GM19438 (cell line): ENCODE measurements around the gene SAP30L.

Experiments used
- ATAC-seq: cut with Tn5 transposase; IDR thresholded peaks from one replicate; pipeline ENCODE4 v1.9.1; 2021; ENCODE audit warnings: low read depth; ENCODE audit not compliant: unreplicated experiment

Gene SAP30L

GRCh38 chr5:154418344-154418820 lies 27.4 kb upstream of the SAP30L start:
- ATAC-seq, result no peak

DNA sequence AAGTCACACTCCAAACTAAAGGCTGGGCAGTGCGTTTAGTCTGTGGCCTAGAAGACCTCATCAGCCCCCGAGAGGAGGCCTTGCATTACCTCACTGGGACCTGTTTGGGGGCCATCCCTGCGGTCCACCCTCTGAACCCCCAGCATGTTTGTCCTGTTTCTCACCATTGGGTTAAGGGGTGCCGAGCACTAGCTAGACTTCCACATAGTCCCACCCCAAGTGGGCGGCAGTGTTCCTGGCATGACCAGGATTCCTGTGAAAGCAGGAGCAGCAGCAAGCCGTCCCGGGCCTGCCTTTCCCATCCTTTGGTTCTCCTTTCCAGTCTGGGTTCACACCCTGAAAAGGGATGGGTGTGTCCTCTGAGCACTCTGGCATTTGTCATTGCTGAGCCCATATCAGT lies 26.6 kb upstream of the SAP30L start:
- no peak for ATAC-seq

GRCh38 chr5:154421868-154422267 lies 23.9 kb upstream of the SAP30L start:
- no peak for ATAC-seq

DNA sequence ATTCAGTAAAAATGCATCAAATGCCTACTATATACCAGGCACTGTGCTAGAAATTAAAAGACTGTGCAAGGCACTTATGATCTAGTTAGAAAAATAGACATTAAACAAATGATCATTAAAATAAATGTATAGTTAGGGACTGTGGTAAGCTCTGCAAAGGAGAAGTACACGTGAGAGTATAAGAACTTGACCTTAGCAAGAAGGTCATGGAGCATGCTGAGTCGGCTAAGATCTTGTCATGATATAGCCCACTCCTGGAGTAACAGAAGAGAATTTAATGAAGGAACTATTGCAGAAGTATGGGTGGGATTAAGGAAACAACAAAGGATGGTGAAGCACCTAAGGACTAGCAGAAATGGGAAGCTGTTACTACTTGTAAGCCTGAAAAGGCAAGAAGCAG lies 23.5 kb upstream of the SAP30L start:
- ATAC-seq, result no peak

- ATAC-seq, result no peak
Observed at GRCh38 chr5:154428208-154428607, 17.6 kb upstream of the SAP30L start.

GRCh38 chr5:154429341-154429740 lies 16.5 kb upstream of the SAP30L start:
- no peak for ATAC-seq

DNA sequence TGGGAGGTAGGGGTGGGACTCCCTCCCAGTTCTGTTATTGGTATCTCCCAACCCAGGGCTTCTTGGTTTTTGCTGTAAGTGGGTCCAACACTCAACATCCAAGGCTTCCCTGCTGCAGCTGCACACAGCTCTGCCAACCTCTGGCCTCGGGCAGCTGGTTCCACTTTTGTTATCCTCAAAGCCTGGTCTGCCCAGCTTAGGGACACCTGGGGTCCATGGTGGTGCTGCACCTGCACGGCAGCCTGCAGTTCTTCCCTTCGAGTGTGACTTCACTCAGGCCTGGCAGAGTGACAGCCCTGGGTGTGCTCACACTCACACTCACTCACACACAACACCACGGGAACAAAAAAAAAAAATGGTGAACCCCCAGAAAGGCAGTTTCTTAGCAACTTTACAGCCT lies 15.3 kb upstream of the SAP30L start:
- no peak for ATAC-seq

DNA sequence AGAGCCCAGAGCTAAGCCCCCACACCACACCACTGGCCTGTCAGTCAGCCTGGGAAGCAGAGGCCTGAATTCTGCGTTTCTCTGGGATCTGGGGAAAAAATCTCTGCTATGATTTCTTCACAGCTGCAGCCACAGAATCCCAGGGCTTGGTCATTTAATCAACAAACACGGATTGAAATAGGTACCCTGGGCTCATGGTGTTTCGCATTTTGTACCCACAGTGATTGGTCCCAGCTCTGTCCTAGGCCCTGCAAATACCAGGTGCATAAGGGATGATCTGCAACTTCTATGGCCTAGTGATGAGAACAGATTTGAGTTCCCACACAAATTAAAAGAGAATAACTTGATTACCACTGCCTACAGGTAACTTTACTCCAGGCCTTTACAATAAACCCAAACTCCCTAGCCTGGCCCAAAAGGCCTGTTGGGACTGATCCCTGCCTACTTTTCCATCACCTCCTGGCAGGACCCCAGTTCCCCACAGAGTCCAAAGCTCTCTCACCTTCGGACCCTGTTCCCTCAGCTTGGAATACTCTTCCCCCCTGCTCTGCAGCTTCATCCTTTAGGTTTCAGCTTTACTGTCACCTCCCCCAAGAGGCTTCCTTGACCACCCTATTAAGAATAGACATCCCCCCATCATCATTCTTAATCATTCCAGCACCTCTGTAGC lies 14.7 kb upstream of the SAP30L start:
- ATAC-seq, result no peak

DNA sequence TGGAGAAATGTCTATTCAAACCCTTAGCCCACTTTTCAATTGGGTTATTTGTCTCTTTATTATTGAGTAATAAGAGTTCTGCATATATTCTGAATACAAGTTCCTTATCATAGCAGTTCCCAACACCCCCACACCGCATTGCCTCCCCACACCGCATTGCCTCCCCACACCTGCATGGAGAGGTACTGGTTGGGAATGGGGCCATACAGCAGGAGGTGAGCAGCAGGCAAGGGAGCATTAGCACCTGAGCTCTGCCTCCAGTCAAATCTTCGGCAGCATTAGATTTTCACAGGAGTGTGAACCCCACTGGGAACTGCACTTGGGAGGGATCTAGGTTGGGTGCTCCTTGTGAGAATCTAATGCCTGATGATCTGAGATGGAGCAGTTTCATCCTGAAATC lies 10.6 kb upstream of the SAP30L start:
- no peak for ATAC-seq

GRCh38 chr5:154437281-154437965 lies 8.4 kb upstream of the SAP30L start:
- ATAC-seq, result no peak

DNA sequence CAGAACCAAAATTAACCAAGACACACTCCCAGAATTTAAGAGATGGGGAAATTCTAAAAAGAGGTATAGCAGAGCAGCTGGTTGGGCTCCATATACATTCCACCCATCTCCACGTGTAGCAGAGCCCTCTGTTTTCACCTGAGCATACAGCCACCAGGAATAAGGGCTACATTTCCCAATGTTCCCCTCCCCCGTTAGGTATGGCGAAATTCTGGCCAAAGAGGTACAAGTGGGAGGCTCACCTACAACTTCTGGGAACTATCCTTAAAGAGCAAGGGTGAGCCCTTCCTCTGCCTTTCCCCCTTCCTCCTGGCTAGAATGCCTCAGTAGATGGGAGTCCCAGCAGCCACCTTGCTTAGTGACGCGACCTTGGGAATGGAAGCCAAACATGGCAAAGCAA lies 5.3 kb upstream of the SAP30L start:
- no peak for ATAC-seq

DNA sequence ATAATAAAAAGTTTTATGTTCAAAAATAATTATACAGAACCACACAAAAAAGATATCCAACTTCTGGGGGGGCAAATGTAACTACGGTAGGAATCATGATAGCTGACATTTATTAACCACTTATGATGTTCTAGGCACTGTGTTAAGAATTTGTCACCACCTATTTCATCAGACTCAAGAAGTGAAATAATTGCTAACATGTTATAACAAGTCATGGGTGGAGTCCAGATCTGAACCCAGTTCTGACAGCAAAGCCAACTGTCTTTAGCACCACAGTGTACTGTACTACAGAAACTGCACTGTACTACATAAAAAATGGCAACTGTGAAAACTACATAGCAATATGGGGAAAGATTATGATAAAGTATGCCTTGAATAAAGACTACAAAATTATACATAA lies 3.0 kb upstream of the SAP30L start:
- no peak for ATAC-seq

DNA sequence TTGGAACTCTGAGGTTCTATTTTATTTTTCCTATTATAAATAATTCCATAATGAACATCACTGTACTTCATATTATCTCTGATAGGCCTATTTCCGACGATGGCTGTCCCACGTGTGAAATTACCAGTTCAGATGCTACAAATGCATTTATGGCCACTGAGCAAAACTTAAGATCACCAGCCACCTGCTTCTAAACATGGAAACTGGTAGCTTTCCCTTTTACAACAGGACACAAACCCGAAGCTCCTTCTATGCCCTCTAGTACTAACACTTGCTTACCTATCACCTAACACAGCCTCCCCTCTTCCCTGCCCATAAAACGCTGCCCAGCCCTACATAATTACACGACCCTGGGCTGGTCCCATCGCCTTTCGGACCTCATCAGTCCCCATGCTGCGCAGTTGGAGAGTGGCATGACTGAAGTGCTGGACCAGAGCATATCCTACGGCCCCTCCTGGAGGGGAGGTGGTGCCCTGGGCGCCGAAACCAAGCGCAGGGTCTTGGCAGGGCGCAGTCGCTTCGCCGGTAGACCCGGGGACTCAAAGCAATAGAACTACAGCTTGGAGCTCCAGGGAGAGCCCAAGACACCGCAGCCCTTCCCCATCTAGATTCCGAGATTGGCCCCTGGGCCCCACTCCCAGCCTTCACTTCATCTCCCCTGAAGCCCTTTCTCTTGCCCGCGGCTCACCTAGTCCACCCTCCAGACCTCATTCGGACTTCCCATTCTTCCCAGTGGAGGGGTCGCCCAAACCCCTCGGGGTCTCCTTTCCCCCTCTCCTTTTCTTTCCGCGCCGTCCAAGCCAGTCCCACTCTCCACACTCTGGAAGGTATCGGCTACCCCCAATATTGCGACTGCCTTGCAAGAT lies 1.0 kb upstream of the SAP30L start:
- ATAC-seq, result peak; percentile 3

DNA sequence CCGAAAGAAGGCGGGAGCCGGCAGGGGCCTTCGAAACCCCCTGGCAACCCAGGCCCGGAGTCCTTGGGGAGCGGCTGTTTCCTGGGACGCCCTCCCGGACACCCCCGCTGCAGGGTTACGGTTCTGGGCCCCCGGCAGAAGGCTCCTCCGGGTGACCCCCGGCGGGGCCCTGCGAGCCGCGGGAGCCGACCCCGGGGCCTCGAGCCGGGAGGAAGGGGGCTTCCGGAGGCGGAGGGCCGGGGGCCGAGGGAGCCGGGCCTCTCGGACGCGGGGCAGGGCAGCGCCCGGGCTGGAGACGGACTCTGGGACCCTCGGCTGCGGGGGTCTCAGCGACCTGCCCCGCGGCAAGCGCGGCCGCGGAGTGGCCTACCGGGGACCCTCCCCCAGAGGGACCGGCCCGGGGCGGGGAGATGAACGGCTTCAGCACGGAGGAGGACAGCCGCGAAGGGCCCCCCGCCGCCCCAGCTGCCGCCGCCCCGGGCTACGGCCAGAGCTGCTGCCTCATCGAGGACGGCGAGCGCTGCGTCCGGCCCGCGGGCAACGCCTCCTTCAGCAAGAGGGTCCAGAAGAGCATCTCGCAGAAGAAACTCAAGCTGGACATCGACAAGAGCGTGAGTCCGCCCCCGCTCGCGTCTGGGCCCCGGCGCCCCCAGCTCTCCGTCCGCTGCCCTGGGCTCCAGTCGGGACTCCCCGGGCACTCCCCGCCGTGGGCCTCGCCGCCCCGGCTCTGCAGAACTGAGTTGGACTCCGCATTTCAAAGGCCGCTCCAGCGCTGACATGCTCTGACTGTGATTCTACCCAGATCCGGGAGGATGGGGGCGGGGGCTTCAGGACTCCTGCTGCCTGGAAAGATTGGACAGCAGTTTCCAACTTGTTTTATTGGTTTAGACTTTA lies 645 bp downstream of the SAP30L start:
- peak; percentile 20 for ATAC-seq

DNA sequence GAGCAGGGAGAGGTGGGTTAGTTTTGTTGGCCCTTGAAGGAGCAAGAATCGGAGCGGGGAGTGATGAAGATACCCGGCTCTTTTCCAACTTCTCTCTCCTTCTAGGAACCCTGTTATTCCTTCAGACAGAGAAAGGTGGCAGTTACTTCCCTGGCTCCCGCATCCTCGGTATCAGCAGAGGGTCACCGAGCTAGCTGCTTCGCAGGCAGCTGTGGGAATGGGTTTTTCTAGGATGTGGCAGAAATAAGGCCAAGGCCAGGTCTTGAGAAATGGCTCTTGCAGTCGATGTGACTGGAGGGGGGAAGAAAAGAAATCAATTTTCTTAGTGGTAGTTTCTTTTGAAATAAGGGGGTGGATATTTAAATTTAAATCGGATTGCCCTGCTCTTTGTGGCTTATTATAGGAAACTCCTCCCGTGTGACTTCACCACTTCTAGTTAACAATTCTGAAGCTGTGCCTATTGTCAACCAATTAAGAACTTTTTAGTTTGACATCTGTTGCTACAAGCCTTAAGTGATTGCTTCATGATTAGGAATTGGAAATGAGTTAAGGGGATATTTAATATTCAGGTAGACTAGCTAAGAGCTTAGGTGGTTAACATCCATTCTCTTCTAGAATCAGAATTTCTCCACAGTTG lies 1.4 kb downstream of the SAP30L start:
- ATAC-seq, result no peak

DNA sequence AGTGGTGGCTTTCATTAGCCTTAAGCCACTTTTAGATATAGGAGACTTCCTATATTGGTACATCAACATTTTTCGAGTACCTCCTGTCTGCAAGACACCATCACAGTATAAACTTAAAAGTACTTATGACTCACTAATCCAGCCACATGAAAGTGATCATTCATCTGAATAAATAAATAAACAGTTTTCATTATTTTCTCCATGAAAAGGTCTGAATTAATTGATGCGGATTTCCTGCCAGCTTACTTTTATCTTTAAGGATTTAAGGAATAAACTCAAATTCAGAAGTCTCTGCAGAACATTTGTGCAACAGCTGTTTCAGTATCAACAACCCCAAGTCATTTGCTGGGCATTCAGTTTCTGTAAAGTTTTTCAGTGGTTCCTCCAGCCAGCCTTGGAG lies 4.0 kb downstream of the SAP30L start:
- no peak for ATAC-seq

GRCh38 chr5:154451957-154452356 lies 6.2 kb downstream of the SAP30L start:
- ATAC-seq, result no peak

GRCh38 chr5:154455585-154455984 lies 9.8 kb downstream of the SAP30L start:
- ATAC-seq, result no peak

- ATAC-seq, result no peak
Observed at GRCh38 chr5:154456540-154456939, 10.7 kb downstream of the SAP30L start.

DNA sequence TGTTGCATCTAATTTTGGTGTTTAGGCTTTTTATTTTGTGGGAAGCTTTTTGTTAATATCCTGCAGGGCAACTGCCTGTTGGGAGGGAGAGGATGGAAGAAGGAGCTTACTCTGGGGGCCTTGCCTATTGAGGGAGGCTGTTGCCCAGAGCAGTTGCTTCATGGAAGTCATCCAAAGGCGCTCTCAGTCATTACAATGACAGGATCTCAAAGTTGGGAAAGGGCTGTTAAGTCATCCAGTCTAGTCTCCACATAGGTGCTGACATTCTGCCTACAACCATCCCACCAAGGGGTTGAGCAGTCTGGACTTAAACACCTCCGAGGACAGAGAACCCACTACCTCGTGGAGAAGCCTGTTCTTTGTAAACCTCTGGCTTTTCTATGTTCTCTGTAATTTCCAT lies 13.2 kb downstream of the SAP30L start:
- no peak for ATAC-seq
